CD4-positive, alpha-beta T cell treated with Interferon alpha-2 for 1 hour (primary cell): ENCODE results near the gene ARFGEF2.
A peak's percentile ranks its signal among the peaks of the same experiment; 100 is the strongest.
"Not testable (repeated sequence)": the region's sequence is repeated elsewhere in the genome, so short reads cannot be mapped to it uniquely, and the experiment has no call there.

Experiments used
- DNase-seq, 2 donors: peaks; one replicate each; pipeline ENCODE4 v3.0.0-alpha.2; 2020 to 2022

Gene ARFGEF2

GRCh38 chr20:49006446-49006980, 85.0 kb downstream of the ARFGEF2 start:
- DNase-seq: no peak

DNA sequence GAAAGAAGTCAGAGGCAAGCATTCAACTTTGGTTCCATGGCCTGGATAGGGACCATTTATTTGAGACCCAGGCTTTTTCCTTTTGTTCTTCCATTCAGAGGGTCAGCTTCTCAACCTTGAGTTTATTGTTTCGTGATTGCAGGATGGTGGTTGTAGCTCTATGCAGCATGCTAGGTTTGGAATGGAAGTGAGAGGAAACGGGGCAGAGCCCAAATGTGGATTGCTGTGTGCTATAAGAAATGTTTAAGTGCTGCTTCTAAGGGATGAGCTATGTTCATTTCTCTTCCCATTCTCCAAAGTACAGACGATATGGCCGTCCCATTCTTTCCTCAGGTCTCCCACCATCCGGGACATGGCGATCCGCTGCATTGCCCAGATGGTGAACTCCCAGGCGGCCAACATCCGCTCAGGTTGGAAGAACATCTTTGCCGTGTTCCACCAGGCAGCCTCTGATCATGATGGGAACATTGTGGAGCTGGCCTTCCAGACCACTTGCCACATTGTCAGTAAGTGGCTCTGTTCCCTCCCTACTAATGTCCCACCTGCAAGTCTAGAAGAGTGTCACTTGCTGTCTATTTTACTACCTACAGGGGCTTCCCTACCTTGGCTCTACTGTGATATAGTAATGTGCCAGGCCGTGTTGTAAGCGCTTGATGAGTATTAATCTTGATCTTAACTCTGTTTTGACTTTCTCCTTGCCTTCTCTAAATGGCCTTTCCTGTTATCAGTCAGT, 88.6 kb downstream of the ARFGEF2 start:
- DNase-seq: no peak

DNA sequence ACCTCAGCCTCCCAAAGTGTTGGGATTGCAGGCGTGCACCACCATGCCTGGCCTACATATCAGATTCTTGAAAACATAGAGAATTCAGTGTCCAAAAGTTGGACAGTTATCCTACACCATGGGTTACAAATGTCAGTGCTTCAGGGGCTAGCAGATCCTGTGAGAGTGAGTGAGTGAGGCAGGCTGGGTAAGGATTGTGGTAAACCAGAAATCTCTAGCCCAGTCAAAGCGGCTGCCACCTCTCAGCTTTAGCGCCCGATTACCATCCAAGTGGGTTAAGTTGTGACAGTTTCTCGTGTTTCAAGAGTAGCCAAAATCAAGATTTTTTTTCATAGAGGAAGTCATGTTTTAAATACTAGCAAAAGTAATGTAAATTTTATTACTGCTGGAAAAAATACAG, 102.7 kb downstream of the ARFGEF2 start:
- DNase-seq: no peak

- not testable (repeated sequence) for DNase-seq
Observed at GRCh38 chr20:49028177-49028576, 106.7 kb downstream of the ARFGEF2 start.

DNA sequence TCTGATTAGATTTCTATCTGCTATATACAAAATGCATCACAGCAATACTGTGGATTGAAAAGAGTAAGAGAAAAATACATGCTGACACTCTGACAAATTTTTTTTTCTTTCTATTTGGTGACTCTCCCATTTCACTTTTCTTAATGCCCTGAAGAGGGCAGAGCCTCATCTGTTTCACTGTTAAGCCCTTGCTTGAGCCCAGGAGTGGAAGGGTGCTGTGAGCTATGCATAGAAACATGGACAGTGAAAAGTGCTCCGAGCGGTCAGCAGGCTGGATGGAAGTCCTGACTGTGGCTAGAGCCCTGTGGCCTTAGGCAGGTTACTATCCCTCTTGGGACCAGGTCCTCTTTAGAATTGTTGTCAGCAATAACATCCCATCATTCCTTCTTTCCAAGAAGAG, 107.2 kb downstream of the ARFGEF2 start:
- no peak for DNase-seq

GRCh38 chr20:49029203-49029602, 107.7 kb downstream of the ARFGEF2 start:
- no peak for DNase-seq

DNA sequence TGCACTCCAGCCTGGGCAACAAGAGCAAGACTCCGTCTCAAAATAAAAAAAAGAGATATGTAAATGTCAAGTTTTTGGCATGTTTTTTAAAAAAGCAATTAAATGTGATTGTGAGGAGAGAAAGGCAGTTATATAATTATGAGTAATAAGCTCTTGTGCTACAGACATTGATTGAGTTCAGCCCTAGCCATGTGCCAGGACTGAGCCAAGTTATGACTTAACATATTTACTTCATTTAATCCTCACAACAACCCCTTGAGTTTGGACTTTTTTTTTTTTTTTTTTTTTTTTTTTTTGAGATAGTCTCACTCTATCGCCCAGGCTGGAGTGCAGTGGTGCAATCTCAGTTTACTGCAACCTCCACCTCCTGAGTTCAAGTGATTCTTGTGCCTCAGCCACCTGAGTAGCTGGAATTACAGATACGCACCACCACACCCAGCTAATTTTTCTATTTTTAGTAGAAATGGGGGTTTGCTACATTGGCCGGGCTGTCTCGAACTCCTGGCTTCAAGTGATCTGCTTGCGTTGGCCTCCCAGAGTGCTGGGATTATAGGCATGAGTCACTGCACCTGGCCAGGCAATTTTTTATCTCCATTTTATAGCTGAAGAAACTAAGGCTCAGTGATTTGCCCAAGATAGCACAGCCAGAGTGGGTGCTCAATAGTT, 109.6 kb downstream of the ARFGEF2 start:
- no peak for DNase-seq

DNA sequence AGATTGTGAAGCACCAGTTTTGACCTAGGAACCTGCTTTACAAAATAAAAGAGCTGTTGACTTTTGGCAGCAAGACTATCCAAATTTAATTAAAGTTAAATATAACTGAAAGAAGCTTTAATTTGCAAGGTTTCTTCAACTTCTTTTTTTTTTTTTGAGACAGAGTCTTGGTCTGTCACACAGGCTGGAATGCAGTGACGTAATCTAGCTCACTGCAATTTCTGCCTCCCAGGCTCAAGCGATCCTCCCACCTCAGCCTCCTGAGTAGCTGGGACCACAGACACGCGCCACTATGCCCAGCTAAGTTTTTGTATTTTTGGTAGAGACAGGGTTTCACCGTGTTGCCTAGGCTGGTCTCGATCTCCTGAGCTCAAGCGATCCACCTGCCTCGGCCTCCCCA, 110.9 kb downstream of the ARFGEF2 start:
- no peak for DNase-seq

- DNase-seq: no peak
Observed at GRCh38 chr20:49034070-49034732, 112.7 kb downstream of the ARFGEF2 start.

DNA sequence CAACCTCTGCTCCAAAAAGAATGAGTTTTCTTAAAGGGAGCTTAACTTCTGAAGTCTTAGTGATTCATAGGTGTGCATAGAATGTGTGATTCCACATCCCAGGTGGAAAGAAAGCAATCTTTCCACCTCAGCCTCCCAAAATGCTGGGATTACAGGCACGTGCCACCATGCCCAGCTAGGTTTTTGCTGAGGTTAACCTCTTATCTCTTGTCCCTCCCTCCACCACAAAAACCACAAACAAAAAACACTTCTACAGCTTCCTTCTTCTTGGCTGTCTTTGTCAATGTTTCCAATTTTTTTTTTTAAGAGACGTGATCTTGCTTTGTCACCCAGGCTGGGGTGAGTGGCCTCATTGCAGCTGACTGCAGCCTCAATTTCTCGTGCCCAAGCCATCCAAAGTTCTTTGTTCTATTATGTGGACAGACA, 116.5 kb downstream of the ARFGEF2 start:
- DNase-seq: peak in 1 of 2 donors; percentile 40

GRCh38 chr20:49039854-49040253, 118.3 kb downstream of the ARFGEF2 start:
- DNase-seq: no peak

GRCh38 chr20:49043000-49043399, 121.5 kb downstream of the ARFGEF2 start:
- DNase-seq: no peak

DNA sequence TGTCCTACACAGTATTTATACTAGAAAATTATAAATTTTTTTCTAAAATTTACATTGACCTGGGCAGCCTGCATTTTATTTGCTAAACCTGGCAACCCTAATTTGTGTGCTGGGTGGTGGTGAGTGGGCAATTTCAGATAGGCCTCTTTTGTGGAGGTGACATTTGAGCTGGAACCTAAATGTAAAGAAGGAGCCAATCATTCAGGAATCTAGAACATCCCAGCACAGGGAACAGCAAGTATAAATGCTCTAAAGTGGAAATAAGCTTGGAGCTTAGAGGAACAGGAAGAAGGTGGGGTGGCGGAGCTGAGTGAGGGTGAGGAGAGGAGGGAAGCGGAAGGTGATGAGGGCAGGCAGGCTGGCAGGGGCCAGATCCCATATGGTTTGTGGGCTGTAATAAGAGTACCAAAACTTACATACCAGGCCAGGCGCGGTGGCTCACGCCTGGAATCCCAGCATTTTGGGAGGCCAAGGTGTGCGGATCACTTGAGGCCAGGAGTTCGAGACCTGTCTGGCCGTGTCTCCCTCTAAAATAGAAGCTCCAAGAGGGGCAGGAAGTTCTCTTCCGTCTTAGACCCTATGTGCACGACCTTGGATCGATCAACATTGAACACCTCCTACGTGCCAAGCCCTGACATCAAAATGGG, 124.1 kb downstream of the ARFGEF2 start:
- DNase-seq: peak in 1 of 2 donors; percentile 10

DNA sequence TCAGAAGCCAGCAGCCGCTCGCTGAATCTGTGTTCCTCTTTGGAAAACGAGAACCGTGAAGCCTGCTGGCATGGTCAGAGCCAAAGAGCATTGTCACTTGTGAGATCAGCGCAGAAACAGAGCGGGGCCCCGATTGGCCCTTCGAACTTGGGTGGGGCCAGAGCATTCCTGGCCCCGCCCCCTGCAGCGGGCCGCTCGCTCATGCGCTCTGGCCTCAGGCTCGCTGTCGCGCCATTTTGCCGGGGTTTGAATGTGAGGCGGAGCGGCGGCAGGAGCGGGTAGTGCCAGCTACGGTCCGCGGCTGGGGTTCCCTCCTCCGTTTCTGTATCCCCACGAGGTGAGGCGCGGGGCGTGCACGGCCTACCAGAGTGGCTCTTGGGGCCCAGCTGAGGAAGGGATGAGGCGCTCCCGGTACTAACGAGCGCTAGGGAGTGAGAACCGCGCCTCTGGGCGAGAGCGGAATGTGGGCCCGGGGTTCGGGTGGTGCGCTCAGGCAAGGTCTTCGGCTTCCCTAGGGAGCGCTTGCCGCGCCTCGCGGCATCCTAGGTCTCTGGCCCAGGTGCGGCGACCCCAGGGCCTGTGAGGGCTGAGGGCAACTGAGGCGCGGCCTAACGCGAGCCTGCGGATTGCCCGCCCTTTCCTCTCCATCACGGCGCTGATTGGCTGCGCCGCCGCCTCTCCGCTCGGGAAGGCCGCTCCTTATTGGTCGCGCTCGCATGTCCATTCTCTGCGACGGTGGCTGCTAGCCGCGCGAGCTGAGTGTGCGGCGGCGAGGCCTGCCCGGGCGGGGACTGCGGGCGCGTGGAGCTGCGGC, 124.8 kb downstream of the ARFGEF2 start, which contains the start of gene CSE1L:
Gene CSE1L (plus strand): TSS at position 226 of the 814 bp plus-strand sequence. CDS start 12,152 bp downstream, outside the sequence.
- DNase-seq: peak; percentile 91 to 96

DNA sequence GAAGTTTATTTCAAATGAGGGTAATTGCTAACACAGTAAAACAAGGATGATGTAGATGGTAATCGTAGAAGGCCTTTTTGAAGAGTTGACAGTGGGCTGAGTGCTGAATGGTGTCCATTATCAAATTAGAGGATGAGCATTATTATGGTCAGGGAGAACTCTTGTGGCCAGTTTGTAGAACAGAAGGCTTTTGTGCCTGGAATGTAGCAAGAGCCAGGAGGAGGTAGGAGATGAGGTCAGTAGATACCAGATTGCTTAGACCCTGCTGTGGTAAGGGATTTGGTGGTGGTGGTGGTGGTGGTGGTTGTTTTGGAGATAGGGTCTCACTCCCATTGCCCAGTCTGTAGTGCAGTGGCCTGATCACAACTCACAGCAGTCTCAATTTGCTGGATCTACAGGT, 130.8 kb downstream of the ARFGEF2 start:
- no peak for DNase-seq

DNA sequence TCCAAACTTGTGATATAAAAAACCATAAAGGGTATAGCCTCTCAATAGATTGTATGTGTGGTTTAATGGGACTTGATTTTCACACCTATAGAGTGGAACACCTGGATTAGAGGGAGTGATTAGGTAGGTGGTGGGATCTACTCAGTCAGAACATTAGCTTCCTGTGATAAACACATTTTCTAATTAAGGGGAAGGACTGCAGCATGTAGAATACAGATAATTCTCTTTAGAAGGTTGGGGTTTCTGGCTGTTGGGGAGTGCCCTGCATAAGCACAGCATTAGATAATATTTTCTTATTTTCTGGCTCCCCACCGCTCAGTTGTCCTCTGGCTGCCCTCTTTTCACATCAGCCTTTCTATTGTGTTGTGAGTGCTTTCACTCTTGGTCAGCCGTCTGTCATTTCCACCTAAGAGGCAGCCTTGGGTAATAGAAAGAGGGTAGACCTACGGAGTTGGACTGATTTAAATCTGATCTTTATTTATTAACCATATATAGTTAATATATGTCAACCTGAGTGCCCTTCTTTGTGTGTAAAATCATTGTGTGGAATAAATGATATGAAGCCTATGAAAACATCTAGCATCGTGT, 132.6 kb downstream of the ARFGEF2 start:
- DNase-seq: no peak

DNA sequence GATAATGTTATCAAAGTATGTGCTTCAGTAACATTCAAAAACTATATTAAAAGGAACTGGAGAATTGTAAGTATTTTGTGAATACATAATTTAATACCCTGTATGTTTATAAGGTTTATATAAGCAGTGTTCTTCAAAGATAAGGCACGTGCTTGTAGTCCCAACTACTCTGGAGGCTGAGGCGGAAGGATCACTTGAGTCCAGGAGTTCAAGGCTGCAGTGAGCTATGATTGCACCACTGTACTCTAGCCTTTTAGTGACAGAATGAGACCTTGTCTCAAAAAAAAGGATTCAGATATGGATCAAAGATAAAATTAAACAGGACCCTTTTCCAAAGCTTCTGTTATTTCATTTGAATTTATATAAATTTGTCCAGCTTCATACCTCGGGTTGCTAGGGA, 141.8 kb downstream of the ARFGEF2 start:
- no peak for DNase-seq

DNA sequence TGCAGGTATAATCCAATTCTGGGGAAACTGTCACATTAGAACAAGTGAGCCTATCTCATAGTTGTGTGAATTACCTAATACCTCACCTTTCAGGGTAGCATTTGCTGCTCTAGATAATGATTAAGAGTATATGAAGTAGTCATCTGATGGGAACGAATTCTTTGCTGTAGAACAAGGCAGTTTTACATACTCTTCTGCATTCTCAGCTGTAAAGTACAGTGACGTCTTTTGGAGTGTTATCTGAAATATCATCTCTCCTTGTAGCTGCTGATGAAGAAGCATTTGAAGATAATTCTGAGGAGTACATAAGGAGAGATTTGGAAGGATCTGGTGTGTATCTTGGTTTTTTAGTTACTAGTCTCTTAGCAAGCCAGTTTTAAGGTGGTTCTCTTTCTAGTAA, 153.0 kb downstream of the ARFGEF2 start:
- no peak for DNase-seq

GRCh38 chr20:49078310-49078709, 156.8 kb downstream of the ARFGEF2 start:
- no peak for DNase-seq

DNA sequence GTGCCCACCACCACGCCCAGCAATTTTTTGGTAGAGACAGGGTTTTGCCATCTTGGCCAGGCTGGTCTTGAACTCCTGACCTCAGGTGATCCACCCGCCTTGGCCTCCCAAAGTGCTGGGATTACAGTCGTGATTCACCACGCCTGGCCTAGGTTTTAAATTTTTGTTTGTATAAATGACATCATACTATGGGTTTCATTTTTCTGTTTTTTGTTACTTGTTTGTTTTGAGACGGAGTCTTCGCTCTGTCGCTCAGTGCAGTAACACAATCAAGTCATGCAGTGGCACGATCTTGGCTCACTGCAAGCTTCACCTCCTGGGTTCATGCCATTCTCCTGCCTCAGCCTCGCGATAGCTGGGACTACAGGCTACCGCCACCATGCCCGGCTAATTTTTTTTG, 160.8 kb downstream of the ARFGEF2 start:
- not testable (repeated sequence) for DNase-seq
